Stimulated activated CD4-positive, alpha-beta T cell treated with anti-CD3 and anti-CD28 coated beads, TNF-alpha, amount 100 ng/mL, for 4 hours (primary cell): ENCODE data around the gene CR2.
"Not testable (repeated sequence)": the region's sequence is repeated elsewhere in the genome, so short reads cannot be mapped to it uniquely, and the experiment has no call there.

ENCODE experiments used
- DNase-seq, 3 experiments: peaks; one replicate each; pipeline ENCODE4 v3.0.0-alpha.2; 2020; ENCODE audit warnings: low read depth in 3 of 3

CR2 gene

DNA sequence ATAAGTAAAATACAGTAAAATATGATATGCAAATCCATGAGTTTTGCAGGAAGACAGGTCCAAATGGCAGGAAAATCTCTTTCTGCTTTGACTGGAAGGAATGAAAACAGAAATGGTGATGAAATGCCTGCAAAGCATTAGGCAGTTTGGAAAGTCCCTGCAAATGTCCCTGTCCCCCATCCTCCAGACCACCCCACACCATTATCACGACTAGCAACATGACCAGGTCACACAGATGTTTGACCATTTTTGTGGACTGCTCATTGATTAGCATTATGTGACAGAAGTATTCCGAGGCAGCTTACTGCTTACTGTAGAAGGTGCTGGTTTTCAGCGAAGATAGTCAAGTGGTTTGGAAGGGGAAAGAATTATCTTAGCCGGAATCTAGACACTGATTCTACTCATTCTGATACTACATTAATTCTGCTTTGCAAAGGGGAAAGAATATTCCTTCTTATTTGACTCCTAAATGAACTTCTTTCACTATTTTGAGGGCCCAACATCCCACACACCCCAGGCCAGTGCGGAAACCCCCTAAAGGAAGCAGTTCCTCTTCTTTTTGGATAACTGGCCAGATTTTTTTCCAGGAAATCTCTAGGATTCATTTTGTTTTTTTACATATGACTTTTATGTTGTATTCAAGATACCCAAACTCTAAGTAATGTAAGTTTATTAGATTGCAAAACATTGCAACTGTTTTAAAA lies 9.5 kb upstream of the CR2 start:
- no peak for DNase-seq

DNA sequence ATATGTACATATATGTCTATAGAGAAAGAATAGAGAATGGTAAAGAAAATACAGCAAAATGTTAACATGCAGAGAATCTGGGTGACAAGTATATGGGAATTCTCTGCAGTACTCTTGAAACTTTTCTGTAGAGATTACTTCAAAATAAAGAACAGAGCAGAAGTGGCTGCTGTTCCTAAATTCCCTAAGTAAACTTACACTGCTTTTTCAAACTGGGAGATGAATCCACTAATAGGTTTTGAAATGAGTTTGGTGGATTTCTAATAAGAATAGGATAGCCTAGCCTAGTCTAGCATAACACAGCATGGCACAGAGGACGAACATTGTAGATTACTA lies 450 bp upstream of the CR2 start:
- no peak for DNase-seq

DNA sequence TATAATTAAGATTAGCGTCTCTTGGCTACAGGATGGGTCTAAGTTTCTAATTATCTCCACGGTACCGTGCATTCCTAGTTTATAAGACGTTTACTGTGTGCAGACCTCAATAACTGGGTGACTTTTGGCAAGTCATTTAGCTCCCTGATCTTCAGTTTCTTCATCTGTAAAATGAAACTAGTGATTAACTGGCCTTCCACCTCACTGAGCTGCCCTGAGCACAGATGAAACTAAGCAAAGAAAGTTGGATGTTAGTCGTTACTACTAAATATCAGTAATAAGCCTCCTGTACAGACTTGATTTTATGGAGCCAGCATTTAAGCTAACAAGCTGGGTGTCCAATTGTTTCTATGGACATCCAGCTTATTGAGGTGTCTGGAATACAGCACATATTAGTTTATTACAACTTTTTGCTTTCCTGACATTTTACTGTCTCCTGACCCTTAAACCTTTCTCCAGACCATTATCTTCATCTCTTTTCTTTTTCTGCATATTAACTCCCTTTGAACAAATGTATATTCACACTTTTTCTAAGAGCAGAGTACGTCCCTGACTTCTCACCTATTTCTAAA lies 1.1 kb downstream of the CR2 start:
- no peak for DNase-seq

DNA sequence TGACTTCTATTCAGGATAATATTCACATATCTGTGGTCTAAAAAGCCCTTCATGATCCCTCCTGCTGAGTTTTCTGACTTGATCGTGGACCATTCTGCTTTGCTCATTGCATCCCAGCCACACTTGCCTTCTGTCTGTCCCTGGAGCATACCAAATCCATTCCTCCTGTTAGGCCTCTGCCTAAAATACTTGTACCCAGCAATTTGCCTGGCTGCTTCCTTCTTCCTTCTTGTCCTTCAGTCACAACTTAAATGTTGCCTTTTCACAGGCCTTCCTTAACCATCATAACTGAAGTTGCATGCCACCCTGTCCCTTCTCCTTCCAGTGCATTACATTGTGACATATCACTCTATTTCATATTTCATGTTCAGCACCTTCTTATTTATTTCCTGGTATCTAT lies 4.3 kb downstream of the CR2 start:
- DNase-seq, result no peak

DNA sequence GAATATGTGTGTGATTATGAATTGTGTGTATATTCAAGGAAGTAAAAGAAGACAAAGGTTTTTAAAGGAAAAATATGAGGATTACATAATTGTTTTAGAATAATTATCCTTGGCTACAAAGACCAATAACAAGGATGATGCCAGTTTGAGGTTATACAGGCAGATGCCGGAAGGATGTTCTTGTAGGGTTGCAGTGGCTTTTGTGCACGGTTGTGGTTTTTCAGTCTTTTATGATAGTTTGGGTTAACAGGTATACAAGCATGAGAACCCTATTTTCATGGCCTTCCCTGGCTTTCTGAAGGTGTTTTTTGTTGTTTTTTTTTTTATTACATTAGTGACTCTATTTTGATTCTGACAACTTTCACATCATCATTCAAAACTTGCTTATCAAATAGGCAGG lies 4.9 kb downstream of the CR2 start:
- no peak for DNase-seq

DNA sequence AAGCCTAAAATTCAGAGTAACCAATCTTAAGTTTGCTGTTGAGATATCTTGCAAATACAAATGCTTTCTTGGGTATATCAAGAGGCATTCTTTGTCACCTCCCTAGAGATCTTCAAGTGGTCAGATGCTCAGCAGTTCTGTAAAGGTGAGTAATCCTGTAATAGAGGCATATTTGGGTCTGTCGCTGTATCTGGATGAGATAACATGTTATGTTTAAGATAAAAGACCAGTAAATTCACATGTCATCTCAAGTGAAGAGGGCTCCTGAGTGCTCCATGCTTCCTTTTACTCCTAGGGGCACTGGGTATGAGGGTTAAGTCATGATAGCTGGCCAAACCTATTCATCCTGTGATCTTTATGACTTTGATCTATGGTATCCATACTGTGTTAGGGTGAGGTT lies 7.5 kb downstream of the CR2 start:
- no peak for DNase-seq

DNA sequence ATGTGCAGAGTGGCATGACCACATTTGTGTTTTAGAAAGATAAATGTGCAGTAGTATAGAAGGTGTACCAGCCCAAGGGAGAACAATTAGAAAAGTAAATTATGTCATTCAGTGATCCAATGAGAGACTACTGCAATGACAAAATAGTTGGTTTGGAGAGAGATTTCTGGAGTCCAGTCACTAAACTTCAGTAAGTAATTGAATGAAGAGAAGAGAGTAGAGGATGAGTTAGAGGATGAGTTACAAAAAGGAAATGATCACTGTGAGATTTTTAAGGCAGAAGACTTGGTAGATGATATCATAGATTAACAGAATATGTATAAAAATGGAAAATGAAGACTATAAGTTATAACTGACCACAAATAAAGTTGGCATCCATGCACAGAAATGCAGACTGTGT lies 8.4 kb downstream of the CR2 start:
- DNase-seq, result no peak

DNA sequence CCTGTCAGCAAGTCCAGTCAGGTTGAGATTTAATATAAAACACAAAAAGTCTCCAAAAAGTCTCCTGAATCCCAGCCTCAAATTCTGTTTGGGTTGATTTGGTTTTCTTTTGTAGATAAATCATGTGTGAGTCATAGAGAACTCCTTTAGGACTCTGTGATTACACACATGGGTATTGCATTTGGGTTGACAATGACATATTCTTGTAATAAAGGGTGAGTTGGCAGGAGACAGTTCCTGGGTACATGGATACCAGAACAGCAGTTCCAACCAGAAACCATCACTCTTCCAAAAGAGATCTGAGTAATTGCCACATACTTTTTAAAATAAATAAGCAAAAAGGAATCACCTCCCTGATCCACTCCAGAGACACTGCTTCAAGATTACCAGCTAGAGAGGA lies 8.9 kb downstream of the CR2 start:
- DNase-seq, result no peak

DNA sequence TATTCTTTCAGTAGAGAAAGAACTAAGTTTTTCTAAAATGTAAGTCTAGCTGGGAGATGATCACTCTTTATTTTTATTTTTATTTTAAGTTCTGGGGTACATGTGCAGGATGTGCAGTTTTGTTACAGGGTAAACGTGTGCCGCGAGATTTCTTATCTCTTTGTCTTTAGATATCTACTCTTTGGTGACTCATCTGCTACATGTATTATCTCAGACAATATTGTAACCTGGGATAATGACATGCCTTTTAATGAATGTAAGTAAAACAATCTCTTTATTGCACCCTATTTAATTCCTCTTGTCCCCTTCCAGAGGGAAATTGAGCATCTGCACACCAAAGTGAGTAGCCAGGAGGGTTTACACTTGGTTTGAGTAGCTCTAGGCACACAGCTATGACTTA lies 9.4 kb downstream of the CR2 start:
- no peak for DNase-seq

DNA sequence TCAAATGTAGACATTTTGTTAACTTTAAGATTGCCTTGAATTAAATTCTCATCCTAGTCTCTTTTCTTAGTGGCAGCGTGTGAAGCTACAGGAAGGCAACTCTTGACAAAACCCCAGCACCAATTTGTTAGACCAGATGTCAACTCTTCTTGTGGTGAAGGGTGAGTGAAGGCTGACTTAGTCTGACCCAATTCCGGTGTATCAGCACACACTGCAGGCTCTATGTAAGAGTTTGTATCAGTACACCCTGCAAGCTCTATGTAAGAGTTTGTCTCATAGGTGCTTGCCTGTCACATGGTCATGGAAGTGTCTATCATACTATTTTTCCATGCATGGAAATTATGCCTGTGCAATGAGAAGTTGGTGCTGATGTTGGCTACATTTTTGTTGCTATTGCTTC lies 16.8 kb downstream of the CR2 start:
- DNase-seq, result no peak

DNA sequence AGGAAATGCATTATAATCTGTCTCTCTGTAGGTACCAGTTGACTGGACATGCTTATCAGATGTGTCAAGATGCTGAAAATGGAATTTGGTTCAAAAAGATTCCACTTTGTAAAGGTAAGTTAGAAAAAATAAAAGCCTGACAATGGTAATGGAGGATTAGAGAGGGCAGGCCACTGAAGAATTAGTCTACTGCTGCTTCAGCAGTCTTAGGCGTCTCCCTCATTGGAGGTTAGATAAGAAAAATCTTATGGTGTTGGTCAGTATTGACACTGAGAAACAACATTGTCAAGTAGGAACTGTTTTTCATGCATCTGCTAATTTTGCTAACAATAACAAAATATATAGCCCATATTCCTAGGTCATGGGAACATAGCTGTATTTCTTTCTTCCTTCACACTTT lies 20.1 kb downstream of the CR2 start:
- no peak for DNase-seq

DNA sequence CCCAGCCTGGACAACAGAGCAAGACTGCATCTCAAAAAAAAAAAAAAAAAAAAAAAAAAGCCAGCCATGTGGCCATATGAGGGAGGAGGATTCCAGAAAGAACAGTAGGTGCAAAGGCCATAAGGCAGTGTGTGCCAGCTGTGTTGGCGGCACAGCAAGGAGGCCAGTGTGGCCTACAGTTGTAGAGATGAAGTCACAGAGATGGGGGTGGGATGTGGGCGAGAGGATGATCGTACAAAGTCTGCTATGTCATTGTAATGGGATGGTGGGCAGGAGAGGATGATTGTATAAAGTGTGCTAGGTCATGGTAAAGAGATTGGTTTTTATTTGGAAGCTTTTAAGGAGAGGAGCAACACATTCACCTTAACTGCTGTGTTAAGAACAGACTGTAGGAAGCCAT lies 32.1 kb downstream of the CR2 start:
- DNase-seq, result no peak

DNA sequence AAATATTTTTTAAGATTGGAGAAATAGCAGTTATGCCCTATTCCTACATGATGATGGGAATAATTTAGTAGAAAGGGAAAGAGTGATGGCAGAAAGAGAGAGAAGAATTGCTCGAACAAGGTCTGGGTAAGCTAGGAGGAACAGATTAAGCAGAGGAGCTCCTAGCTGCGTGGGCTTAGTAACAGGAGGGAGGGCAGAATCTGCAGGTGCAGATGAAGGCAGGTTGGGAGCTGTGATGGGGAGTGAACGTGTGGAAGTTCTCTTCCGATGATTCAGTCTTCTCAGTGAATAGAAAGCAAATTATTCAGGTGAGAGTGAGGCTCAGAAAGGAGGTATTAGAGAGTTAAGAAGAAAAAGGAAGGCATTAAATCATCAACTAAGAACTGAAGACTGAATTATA lies 33.5 kb downstream of the CR2 start:
- no peak for DNase-seq

DNA sequence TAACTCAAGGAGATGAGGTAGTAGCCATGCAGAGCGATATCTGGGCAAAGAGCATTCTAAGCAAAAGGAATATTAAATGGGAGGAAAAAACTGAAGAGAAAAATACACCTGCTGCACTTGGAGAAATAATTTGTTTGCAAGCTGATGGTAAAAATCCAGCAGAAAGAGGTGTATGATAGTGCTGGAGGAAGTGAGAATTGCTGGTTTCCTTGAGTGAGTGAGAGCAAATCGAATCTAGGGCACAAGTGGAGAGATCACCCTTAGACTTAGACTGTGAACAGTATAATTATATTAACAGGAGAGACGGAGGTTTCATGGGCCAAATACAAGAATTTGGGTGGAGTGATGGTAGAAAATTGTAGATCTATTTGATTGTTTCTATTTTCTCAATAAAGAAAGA lies 39.1 kb downstream of the CR2 start:
- no peak for DNase-seq

DNA sequence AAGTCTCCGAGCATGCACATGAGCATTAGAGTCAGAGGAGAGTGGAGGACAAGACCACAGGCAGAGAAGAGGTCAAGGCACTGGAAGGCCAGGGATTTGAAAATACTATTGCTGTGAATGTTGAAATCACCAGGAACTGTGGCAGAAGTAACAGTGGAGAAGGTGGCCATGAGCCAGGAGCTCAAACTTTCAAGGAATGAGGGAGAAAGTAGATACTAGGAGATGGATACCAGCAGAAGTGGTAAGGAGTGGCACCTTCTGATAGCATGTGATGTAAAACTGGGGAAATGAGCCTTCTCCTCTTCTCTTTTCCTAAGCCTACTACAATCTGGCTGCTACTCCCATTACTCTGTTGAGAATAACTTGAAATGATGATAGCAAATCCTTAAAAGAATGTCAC lies 40.0 kb downstream of the CR2 start:
- no peak for DNase-seq

DNA sequence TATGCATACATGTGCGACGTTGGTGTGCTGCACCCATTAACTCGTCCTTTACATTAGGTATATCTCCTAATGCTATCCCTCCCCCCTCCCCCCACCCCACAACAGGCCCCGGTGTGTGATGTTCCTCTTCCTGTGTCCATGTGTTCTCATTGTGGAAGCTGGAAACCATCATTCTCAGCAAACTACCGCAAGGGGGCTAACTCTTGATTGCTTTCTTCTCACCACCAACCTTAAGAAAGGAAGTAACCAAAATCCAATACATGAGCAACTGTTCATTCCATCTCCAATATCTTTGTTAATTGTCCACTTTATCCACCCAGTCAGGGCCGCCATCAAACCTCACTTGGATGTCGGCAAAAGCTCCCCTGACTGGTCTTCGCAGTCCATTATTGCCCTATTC lies 41.2 kb downstream of the CR2 start:
- not testable (repeated sequence) for DNase-seq

DNA sequence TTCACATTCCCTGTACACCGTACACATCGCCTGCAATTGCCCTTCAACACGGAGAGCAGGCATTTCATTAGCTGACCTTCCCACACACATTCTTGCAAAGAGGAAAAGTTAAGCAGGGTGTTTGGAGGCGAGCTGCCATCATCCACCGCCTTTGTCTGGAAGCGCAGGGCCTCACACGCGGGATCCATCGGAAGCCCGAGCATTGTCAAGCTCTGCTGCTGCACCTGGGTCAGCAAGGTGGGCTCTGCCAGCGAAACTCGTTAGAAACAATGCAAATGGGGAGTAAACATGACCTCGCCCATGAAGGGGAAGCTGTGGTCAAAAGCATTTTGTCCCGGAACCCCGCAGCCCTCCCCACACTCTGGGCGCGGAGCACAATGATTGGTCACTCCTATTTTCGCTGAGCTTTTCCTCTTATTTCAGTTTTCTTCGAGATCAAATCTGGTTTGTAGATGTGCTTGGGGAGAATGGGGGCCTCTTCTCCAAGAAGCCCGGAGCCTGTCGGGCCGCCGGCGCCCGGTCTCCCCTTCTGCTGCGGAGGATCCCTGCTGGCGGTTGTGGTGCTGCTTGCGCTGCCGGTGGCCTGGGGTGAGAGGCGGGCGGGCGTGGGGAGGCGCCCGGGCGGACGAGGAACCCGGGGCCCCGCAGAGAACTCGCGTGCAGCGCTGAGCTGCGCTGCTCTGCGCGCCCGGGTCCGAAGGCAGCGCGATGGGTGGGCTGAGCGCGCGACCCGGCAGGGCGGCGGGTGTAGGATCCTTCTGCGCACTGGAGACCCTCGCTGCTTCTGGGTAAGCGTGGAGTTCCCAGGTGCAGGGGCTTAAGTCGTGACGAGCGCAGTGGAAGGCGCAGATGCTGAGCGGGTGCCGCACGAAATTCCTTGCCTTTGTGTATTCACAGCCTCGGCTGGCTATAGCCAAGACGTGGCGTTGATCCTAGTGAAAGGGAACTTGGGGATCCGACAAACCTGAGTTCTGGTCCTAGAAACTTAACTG lies 42.0 kb downstream of the CR2 start, which contains the start of gene CR1:
TSS of gene CR1 (plus strand) at position 357 of the 992 bp plus-strand sequence. CDS start at position 468, 111 bp downstream.
- peak in 2 of 3 experiments; percentile 4 to 24 for DNase-seq

DNA sequence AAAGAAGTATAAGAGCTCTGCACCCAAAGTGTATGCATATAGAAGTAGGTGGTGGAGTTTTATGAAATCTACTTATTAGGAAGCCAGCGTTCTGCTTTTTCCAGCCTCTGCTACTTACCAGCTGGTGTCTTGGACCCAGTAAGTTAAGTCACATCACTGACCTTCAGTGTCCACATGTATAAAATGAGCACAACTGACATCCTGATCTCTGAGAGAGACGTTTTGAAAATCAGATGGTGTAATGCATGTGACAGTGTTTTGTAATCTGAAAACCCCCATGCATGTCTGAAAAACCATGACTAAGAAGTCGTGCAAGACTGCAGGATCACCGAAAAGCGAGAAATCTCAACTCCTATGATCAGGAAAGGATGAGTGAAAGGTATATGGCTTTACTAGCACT lies 43.8 kb downstream of the CR2 start:
- no peak for DNase-seq

DNA sequence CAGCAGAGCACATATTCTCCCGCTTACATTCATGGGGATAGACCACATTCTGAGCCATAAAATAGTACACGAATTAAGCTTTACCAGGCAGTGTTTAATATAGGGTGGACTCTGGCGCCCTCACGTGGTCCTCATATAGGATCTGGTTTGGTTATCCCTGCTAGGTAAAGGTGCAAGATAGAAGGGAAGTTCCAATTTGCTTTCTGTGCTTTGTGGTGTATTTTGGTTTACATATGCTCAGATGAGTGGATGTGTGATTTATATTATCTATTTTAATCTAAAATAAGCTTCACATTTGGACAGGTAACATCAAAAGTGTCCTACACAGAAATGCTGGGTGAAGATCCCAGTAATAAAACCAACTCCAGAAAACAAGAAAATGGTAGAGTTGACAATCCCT lies 45.4 kb downstream of the CR2 start:
- DNase-seq, result peak; percentile 31 to 42 (median 33)

DNA sequence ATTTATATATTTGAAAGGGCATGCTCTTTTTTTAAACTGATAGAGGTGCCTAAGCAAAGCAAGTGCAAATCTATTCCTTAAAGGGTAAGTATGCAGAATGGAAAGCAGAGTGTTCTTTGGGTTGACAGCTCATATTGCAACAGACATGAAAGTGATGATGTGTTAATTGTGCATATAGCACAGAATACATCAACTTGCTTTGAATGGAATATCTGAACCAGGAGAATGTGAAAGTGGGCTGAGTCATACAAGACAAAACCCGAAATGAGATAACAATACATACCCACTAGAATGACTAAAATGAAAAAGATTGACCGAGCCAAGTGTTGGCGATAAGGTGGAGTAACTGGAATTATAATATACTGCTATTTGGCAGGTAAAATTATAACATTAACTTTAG lies 46.2 kb downstream of the CR2 start:
- DNase-seq, result no peak

DNA sequence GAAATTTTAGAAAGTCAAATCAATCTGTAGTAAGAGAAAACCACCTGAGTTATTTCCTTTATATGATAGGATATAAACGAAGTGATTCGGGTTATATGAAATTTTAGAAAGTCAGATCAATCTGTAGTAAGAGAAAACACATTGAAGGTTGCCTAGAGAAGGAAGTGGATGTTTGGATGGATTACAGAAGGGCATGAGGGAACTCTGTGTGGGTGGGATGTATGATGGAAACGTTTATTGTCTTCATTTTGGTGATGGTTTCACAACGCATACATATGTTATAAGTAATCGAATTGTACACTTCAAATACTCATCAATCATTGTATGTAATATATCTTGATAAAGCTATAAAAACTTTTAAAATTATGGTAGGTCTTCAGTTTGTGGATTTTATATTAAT lies 46.9 kb downstream of the CR2 start:
- no peak for DNase-seq

DNA sequence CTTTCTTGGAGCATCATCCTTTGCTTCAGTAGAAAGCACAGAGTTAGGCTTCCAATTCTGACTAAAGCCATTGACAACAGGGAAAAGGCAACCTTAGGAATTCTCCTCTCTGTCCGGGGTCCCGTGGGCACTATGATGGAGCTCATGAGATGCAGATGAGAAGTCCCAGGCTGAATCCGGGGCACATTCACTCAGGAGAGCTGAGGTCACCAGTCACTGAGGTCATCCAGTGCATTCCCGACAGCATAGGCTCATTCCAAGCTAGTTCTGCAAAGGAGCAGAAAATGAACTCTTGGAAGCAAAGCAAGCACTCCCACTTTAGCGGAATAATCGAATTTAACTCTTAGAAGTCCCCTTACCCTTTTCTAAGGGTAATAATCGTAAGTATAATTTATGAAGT lies 48.6 kb downstream of the CR2 start:
- no peak for DNase-seq

DNA sequence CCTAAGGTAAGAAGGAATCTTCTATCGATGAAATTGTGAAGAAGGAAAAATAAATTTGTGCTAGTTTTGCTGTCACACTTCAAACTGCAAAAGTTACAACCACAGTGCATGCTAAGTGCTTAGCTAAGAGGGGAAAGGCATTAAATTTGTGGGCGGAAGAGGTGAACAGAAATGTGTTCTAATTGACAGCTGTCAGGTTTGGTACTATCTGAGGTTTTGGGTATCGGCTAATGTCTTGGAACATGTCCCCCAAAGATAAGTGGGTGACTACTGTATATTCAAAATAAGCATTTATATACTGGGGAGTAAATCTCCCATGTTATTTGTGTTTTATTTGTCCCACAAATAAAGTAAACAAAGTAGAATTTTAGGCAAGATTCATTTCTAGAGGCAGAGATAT lies 49.8 kb downstream of the CR2 start:
- DNase-seq, result no peak
